GM18519 (cell line): Measurements from ENCODE around the gene GRIK5.
"Not testable (repeated sequence)": the region's sequence is repeated elsewhere in the genome, so short reads cannot be mapped to it uniquely, and the experiment has no call there.

Experiments used
- ATAC-seq: cut with Tn5 transposase; IDR thresholded peaks from one replicate; pipeline ENCODE4 v1.9.1; 2021; ENCODE audit warnings: mild to moderate bottlenecking, moderate library complexity; ENCODE audit not compliant: unreplicated experiment, low FRiP score

Gene GRIK5

GRCh38 chr19:42053037-42053935 lies 16.7 kb downstream of the GRIK5 start:
- ATAC-seq = no peak

GRCh38 chr19:42052241-42052863 lies 17.7 kb downstream of the GRIK5 start:
- no peak for ATAC-seq

GRCh38 chr19:42051166-42052115 lies 18.6 kb downstream of the GRIK5 start:
- ATAC-seq = no peak

- ATAC-seq = no peak
These were observed 21.0 kb downstream of the GRIK5 start for GRCh38 chr19:42048992-42049391.

- ATAC-seq = no peak
These were observed 24.4 kb downstream of the GRIK5 start for GRCh38 chr19:42045575-42045974.

- no peak for ATAC-seq
These were observed 27.4 kb downstream of the GRIK5 start for GRCh38 chr19:42042455-42043170.

GRCh38 chr19:42040491-42040890 lies 29.5 kb downstream of the GRIK5 start:
- not testable (repeated sequence) for ATAC-seq

- no peak for ATAC-seq
These were observed 30.0 kb downstream of the GRIK5 start for GRCh38 chr19:42040031-42040430.

- no peak for ATAC-seq
These were observed 31.3 kb downstream of the GRIK5 start for GRCh38 chr19:42038666-42039065.

GRCh38 chr19:42037649-42038048 lies 32.4 kb downstream of the GRIK5 start:
- ATAC-seq = no peak

- ATAC-seq = not testable (repeated sequence)
These were observed 35.2 kb downstream of the GRIK5 start for GRCh38 chr19:42034640-42035391.

GRCh38 chr19:42033413-42033812 lies 36.6 kb downstream of the GRIK5 start:
- no peak for ATAC-seq

- no peak for ATAC-seq
These were observed 37.6 kb downstream of the GRIK5 start for GRCh38 chr19:42032431-42032830.

GRCh38 chr19:42030645-42031440 lies 39.2 kb downstream of the GRIK5 start:
- no peak for ATAC-seq

GRCh38 chr19:42028304-42029216 lies 41.4 kb downstream of the GRIK5 start:
- ATAC-seq = no peak

GRCh38 chr19:42024622-42025111 lies 45.3 kb downstream of the GRIK5 start:
- no peak for ATAC-seq

GRCh38 chr19:42023943-42024260 lies 46.1 kb downstream of the GRIK5 start:
- no peak for ATAC-seq
